Activated CD8-positive, alpha-beta memory T cell treated with anti-CD3 and anti-CD28 coated beads for 48 hours (primary cell): ENCODE measurements around the gene NCOA6.

Source experiments
- DNase-seq, 3 experiments: peaks; one replicate each; pipeline ENCODE4 v3.0.0-alpha.2; 2020; ENCODE audit warnings: low read depth in 2 of 3, low spot score in 2 of 3

Gene NCOA6

GRCh38 chr20:34825530-34826362, at the start of gene NCOA6:
NCOA6 (minus strand) TSS chr20:34825651; CDS start chr20:34782355, 43,296 bp downstream.
- DNase-seq, result peak; percentile 71 to 79 (median 74)

- DNase-seq, result peak in 1 of 3 experiments; percentile 26
Measured at GRCh38 chr20:34874094-34874654, 48.7 kb upstream of the NCOA6 start.

- no peak for DNase-seq
Measured at GRCh38 chr20:34873583-34874093, 48.2 kb upstream of the NCOA6 start.

GRCh38 chr20:34872622-34873224, 47.3 kb upstream of the NCOA6 start, which contains the start of gene GGT7:
GGT7 (minus strand) TSS chr20:34872856; CDS start chr20:34872815, 41 bp downstream.
- peak; percentile 70 to 74 (median 73) for DNase-seq

GRCh38 chr20:34871966-34872621, 46.6 kb upstream of the NCOA6 start:
- DNase-seq, result no peak

GRCh38 chr20:34871320-34871926, 46.0 kb upstream of the NCOA6 start:
- no peak for DNase-seq

- no peak for DNase-seq
Measured at GRCh38 chr20:34864216-34864615, 38.8 kb upstream of the NCOA6 start.

- no peak for DNase-seq
Measured at GRCh38 chr20:34863421-34863965, 38.0 kb upstream of the NCOA6 start.

GRCh38 chr20:34862724-34863123, 37.3 kb upstream of the NCOA6 start:
- no peak for DNase-seq

- no peak for DNase-seq
Measured at GRCh38 chr20:34861386-34862084, 36.1 kb upstream of the NCOA6 start.

- no peak for DNase-seq
Measured at GRCh38 chr20:34859826-34860545, 34.5 kb upstream of the NCOA6 start.

- no peak for DNase-seq
Measured at GRCh38 chr20:34859367-34859766, 33.9 kb upstream of the NCOA6 start.

GRCh38 chr20:34852298-34852697, 26.8 kb upstream of the NCOA6 start:
- DNase-seq, result no peak

- no peak for DNase-seq
Measured at GRCh38 chr20:34850969-34851368, 25.5 kb upstream of the NCOA6 start.

- DNase-seq, result no peak
Measured at GRCh38 chr20:34849778-34850177, 24.3 kb upstream of the NCOA6 start.

GRCh38 chr20:34848597-34848996, 23.1 kb upstream of the NCOA6 start:
- no peak for DNase-seq

GRCh38 chr20:34843421-34843820, 18.0 kb upstream of the NCOA6 start:
- no peak for DNase-seq

- DNase-seq, result no peak
Measured at GRCh38 chr20:34842143-34842542, 16.7 kb upstream of the NCOA6 start.

- no peak for DNase-seq
Measured at GRCh38 chr20:34834459-34834893, 9.0 kb upstream of the NCOA6 start.
